Measurements from ENCODE around the gene NANOS2.

DNA sequence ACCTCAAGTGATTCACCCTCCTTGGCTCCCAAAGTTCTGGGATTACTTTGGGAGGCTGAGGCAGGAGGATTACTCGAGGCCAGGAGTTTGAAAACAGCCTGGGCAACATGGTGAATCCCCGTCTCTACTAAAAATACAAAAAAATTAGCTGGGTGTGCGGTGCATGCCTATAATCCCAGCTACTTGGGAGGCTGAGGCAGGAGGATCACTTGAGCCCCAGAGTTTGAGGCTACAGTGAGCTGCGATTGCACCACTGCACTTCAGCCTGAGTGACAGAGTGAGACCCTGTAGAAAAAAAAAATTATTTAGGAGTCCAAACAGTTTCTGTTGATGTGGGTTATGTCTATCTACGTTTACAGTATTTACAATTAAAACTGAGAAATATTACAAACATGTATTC, 43.8 kb downstream of the NANOS2 start:
- TF ChIP-seq POLR2AphosphoS5 (IDR thresholded peaks at IDR 0.05; ENCODE audit: control insufficient read depth, insufficient read depth, low read depth, low read length) (no peak), TBP (optimal IDR thresholded peaks at IDR 0.05; ENCODE audit: low read depth, low read length) (no peak), ELF2 (CRISPR knock-in tag; IDR thresholded peaks at IDR 0.05) (no peak), NFE2 (IDR thresholded peaks at IDR 0.05; ENCODE audit: low read depth) (no peak), TEAD4 (IDR thresholded peaks at IDR 0.05; ENCODE audit: low read length) (no peak), TEAD4 (CRISPR knock-in tag; IDR thresholded peaks at IDR 0.05; ENCODE audit: borderline replicate concordance) (no peak), RBM22 (IDR thresholded peaks at IDR 0.05; ENCODE audit: low read depth, low read length, poor library complexity, severe bottlenecking) (no peak), MAFF (IDR thresholded peaks at IDR 0.05; ENCODE audit: low read length) (no peak), ZFPM2 (CRISPR knock-in tag; IDR thresholded peaks at IDR 0.05) (no peak), CBFA2T3 (IDR thresholded peaks at IDR 0.05) (no peak)
- TF ChIP-seq, protein P1, sequence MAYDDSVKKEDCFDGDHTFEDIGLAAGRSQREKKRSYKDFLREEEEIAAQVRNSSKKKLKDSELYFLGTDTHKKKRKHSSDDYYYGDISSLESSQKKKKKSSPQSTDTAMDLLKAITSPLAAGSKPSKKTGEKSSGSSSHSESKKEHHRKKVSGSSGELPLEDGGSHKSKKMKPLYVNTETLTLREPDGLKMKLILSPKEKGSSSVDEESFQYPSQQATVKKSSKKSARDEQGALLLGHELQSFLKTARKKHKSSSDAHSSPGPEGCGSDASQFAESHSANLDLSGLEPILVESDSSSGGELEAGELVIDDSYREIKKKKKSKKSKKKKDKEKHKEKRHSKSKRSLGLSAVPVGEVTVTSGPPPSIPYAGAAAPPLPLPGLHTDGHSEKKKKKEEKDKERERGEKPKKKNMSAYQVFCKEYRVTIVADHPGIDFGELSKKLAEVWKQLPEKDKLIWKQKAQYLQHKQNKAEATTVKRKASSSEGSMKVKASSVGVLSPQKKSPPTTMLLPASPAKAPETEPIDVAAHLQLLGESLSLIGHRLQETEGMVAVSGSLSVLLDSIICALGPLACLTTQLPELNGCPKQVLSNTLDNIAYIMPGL (CRISPR knock-in tag; IDR thresholded peaks at IDR 0.05) = no peak

Measured in K562 (cell line).